Sciatic nerve (tissue), 2 donors: ENCODE data around the gene ANKRD65. TPM values are rescaled to one million over a fixed set of nuclear protein-coding genes. Genes with fewer than 3 reads are reported as not detected.
"Not testable (repeated sequence)": the region's sequence is repeated elsewhere in the genome, so short reads cannot be mapped to it uniquely, and the experiment has no call there.

Experiments
- ATAC-seq: fragments of 200-7000 bp; cut with Tn5 transposase; one replicate; pipeline ENCODE4 v1.9.1; 2020; ENCODE audit warnings: mild to moderate bottlenecking, moderate library complexity
- DNase-seq: peaks from one replicate; pipeline ENCODE4 v3.0.0-alpha.2; 2020; ENCODE audit warnings: low spot score
- intact Hi-C: fragments of 100-400 bp; cut with DNase I; formaldehyde crosslinking; loops from one replicate; pipeline ENCODE4 v1.14.2; 2022
- total RNA-seq: library from RNA; stranded (reverse); fragmentation: NEBNext Ultra II Directional; extraction: Animal tissue kit (Norgen Biotek cat#: 25700); gene quantifications from one replicate; pipeline ENCODE4 v1.2.1, GENCODE V29; 2021
- donor health status: DM: no; HTN: no; CAD: no.
- donor health status: DM: no; HTN: no; CAD: no.

Gene ANKRD65
- 11.2 TPM for total RNA-seq

- peak; percentile 40 for ATAC-seq
- intact Hi-C loops: no loop called here
- DNase-seq: no peak
Observed at GRCh38 chr1:1421147-1421906, at the start of gene ANKRD65. ANKRD65 (minus strand) TSS chr1:1421276; CDS start chr1:1421005, 271 bp downstream.

GRCh38 chr1:1468196-1468985, 47.3 kb upstream of the ANKRD65 start:
- ATAC-seq, DNase-seq, intact Hi-C loops: not testable (repeated sequence)

- intact Hi-C loops: no loop called here
- ATAC-seq (no peak), DNase-seq (no peak)
Observed at GRCh38 chr1:1463312-1463711, 42.2 kb upstream of the ANKRD65 start.

GRCh38 chr1:1462318-1462966, 41.4 kb upstream of the ANKRD65 start:
- intact Hi-C loops: no loop called here
- ATAC-seq (peak; percentile 9), DNase-seq (no peak)

- intact Hi-C loops: no loop called here
- no peak for ATAC-seq
- DNase-seq: no peak
Observed at GRCh38 chr1:1461721-1462317, 40.7 kb upstream of the ANKRD65 start.

- ATAC-seq (no peak), DNase-seq (no peak)
- intact Hi-C loops: no loop called here
Observed at GRCh38 chr1:1460540-1461130, 39.6 kb upstream of the ANKRD65 start.

- DNase-seq, ATAC-seq, intact Hi-C loops: not testable (repeated sequence)
Observed at GRCh38 chr1:1459711-1460110, 38.6 kb upstream of the ANKRD65 start.

GRCh38 chr1:1459156-1459555, 38.1 kb upstream of the ANKRD65 start:
- DNase-seq, intact Hi-C loops, ATAC-seq: not testable (repeated sequence)

- intact Hi-C loops, DNase-seq, ATAC-seq: not testable (repeated sequence)
Observed at GRCh38 chr1:1456683-1457255, 35.7 kb upstream of the ANKRD65 start.

GRCh38 chr1:1455934-1456333, 34.9 kb upstream of the ANKRD65 start:
- intact Hi-C loops, ATAC-seq, DNase-seq: not testable (repeated sequence)

- DNase-seq (no peak), ATAC-seq (no peak)
- intact Hi-C loops: no loop called here
Observed at GRCh38 chr1:1455366-1455884, 34.3 kb upstream of the ANKRD65 start.

- DNase-seq, ATAC-seq, intact Hi-C loops: not testable (repeated sequence)
Observed at GRCh38 chr1:1454286-1455056, 33.4 kb upstream of the ANKRD65 start.

- no peak for ATAC-seq
- intact Hi-C loops: no loop called here
- no peak for DNase-seq
Observed at GRCh38 chr1:1452882-1453281, 31.8 kb upstream of the ANKRD65 start.

GRCh38 chr1:1452365-1452739, 31.3 kb upstream of the ANKRD65 start:
- DNase-seq, ATAC-seq, intact Hi-C loops: not testable (repeated sequence)

- intact Hi-C loops: no loop called here
- DNase-seq (no peak), ATAC-seq (no peak)
Observed at GRCh38 chr1:1451696-1452364, 30.8 kb upstream of the ANKRD65 start.

- intact Hi-C loops, DNase-seq, ATAC-seq: not testable (repeated sequence)
Observed at GRCh38 chr1:1450616-1451015, 29.5 kb upstream of the ANKRD65 start.
